Smooth muscle cell (in vitro differentiated cells): ENCODE measurements around the gene COL1A1. TPM values are rescaled to one million over a fixed set of nuclear protein-coding genes. Genes with fewer than 3 reads are reported as not detected.

Experiments used
- DNase-seq: peaks from one replicate; lab custom pipeline; 2025; ENCODE audit not compliant: unreplicated experiment; lab: John Stamatoyannopoulos, UW
- H2AFZ ChIP-seq: fragments of 200-600 bp; sonication (generic); 2 replicates; pipeline ENCODE4 v1.6.0; 2016; ENCODE audit warnings: antibody characterized with exemption, low read depth, mild to moderate bottlenecking
- H3F3A ChIP-seq: fragments of 200-600 bp; sonication (generic); 2 replicates; pipeline ENCODE4 v1.6.0; 2017; ENCODE audit warnings: antibody characterized with exemption, low read depth
- H3K27ac ChIP-seq: fragments of 200-600 bp; sonication (generic); 2 replicates; pipeline ENCODE4 v1.5.1; 2016; ENCODE audit warnings: low read depth, mild to moderate bottlenecking
- H3K27me3 ChIP-seq: fragments of 200-600 bp; sonication (generic); 2 replicates; pipeline ENCODE4 v1.6.1; 2016; ENCODE audit warnings: low read depth, mild to moderate bottlenecking
- H3K36me3 ChIP-seq: fragments of 200-600 bp; sonication (generic); 2 replicates; pipeline ENCODE4 v1.5.1; 2016; ENCODE audit warnings: low read depth
- H3K4me1 ChIP-seq: fragments of 200-600 bp; sonication (generic); 2 replicates; pipeline ENCODE4 v1.5.1; 2016; ENCODE audit warnings: low read depth
- H3K4me2 ChIP-seq: fragments of 200-600 bp; sonication (generic); 2 replicates; pipeline ENCODE4 v1.6.0; 2016; ENCODE audit warnings: mild to moderate bottlenecking
- H3K4me3 ChIP-seq: fragments of 200-600 bp; sonication (generic); 2 replicates; pipeline ENCODE4 v1.5.1; 2016; ENCODE audit warnings: mild to moderate bottlenecking
- H3K79me2 ChIP-seq: fragments of 200-600 bp; sonication (generic); 2 replicates; pipeline ENCODE4 v1.6.0; 2016; ENCODE audit warnings: low read depth, mild to moderate bottlenecking
- H3K9ac ChIP-seq: fragments of 200-600 bp; sonication (generic); 2 replicates; pipeline ENCODE4 v1.6.0; 2016; ENCODE audit warnings: low read depth
- H3K9me3 ChIP-seq: fragments of 200-600 bp; sonication (generic); replicated peaks from 2 replicates; pipeline ENCODE4 v1.5.1; 2016; ENCODE audit warnings: low read depth
- H4K20me1 ChIP-seq: fragments of 200-600 bp; sonication (generic); 2 replicates; pipeline ENCODE4 v1.6.0; 2016; ENCODE audit warnings: low read depth
- CTCF ChIP-seq: fragments of 200-600 bp; sonication (generic); IDR thresholded peaks from 2 replicates; pipeline ENCODE4 v1.5.1; 2017; ENCODE audit warnings: borderline replicate concordance, mild to moderate bottlenecking, antibody characterized with exemption; ENCODE audit not compliant: insufficient read depth, poor library complexity, severe bottlenecking
- WGBS: methylation state at CpG from one replicate; pipeline ENCODE4 v1.1.7; 2016; ENCODE audit warnings: low lambda C conversion rate; 5-methylcytosine and 5-hydroxymethylcytosine counted together
- polyA plus RNA-seq: library from polyadenylated mRNA; unstranded; fragments of >200 nt; fragmentation: Nextera tagmentation; extraction: Ambion mirVana; gene quantifications from 2 replicates; pipeline ENCODE4 v1.2.1, GENCODE V29; 2016
- total RNA-seq: library from RNA; depleted of rRNA; stranded (reverse); fragments of >200 nt; gene quantifications from 2 replicates; pipeline ENCODE4 v1.2.3, GENCODE V29; 2014

The COL1A1 gene
- total and polyA plus RNA-seq, 2 experiments from 2014 or later, result 4,141 to 25,649 TPM

- Histone ChIP-seq H3K4me2 (peak overlapping the region; percentile 68), H3K4me1 (peaks cover 14% of the 10 kb centered on the region), H4K20me1 (peaks cover 15% of the 10 kb centered on the region), H2AFZ (no peak overlapping the region), H3K4me3 (no peak overlapping the region), H3K36me3 (no peaks in the 10 kb centered on the region), H3K27ac (peak overlapping the region; percentile 98), H3K27me3 (no peaks in the 10 kb centered on the region), H3K79me2 (no peaks in the 10 kb centered on the region), H3F3A (peaks cover 33% of the 10 kb centered on the region), H3K9ac (peak overlapping the region; percentile 81), H3K9me3 (no peaks in the 10 kb centered on the region)
- no peak for TF ChIP-seq CTCF
- no peak for DNase-seq
- 75% methylated on average over 20 of the region's 20 CpGs for WGBS
Observed at GRCh38 chr17:50176559-50177357, 24.7 kb downstream of the COL1A1 start.

GRCh38 chr17:50175035-50175807, 26.2 kb downstream of the COL1A1 start:
- Histone ChIP-seq H3K4me3 (no peak overlapping the region), H3K27ac (peak overlapping the region; percentile 98), H3K9me3 (no peaks in the 10 kb centered on the region), H3K4me2 (no peak overlapping the region), H3K27me3 (no peaks in the 10 kb centered on the region), H3F3A (peaks cover 29% of the 10 kb centered on the region), H3K79me2 (no peaks in the 10 kb centered on the region), H4K20me1 (peaks cover 6% of the 10 kb centered on the region), H3K4me1 (peaks cover 14% of the 10 kb centered on the region), H3K36me3 (no peaks in the 10 kb centered on the region), H2AFZ (no peak overlapping the region), H3K9ac (no peak overlapping the region)
- 94% methylated on average over 16 of the region's 16 CpGs for WGBS
- DNase-seq, result no peak
- no peak for TF ChIP-seq CTCF

DNA sequence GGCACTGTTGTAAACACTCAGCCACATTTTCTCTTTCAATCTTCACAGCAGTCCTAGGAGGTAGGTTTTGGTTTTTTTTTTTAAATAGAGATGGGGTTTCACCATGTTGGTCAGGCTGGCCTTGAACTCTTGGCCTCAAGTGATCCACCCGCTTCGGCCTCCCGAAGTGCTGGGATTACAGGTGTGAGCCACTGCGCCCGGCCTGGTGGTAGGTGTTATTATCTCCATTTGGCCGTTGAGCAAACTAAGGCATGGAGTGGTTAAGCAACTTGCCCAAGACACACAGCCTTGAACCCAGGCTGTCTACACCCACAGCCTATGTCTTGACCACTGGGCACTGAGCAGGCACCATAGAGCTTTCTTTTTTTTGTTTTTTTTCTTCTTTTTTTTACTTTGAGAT, 27.0 kb downstream of the COL1A1 start:
- Histone ChIP-seq H4K20me1 (peaks cover 6% of the 10 kb centered on the region), H3K9ac (no peak overlapping the region), H3F3A (peaks cover 25% of the 10 kb centered on the region), H2AFZ (no peak overlapping the region), H3K27me3 (no peaks in the 10 kb centered on the region), H3K4me3 (no peak overlapping the region), H3K27ac (no peak overlapping the region), H3K9me3 (no peaks in the 10 kb centered on the region), H3K4me1 (peaks cover 14% of the 10 kb centered on the region), H3K4me2 (no peak overlapping the region), H3K79me2 (no peaks in the 10 kb centered on the region), H3K36me3 (no peaks in the 10 kb centered on the region)
- 84% methylated on average over 6 of the region's 6 CpGs for WGBS
- no peak for TF ChIP-seq CTCF
- no peak for DNase-seq
